Islet precursor cell (in vitro differentiated cells): ENCODE results near the gene DQX1.
"Not testable (repeated sequence)": the region's sequence is repeated elsewhere in the genome, so short reads cannot be mapped to it uniquely, and the experiment has no call there.

Source experiments
- DNase-seq: peaks from one replicate; pipeline ENCODE4 v3.0.0-alpha.2; 2018

Gene DQX1

GRCh38 chr2:74491648-74492544 lies 34.1 kb downstream of the DQX1 start:
- no peak for DNase-seq

DNA sequence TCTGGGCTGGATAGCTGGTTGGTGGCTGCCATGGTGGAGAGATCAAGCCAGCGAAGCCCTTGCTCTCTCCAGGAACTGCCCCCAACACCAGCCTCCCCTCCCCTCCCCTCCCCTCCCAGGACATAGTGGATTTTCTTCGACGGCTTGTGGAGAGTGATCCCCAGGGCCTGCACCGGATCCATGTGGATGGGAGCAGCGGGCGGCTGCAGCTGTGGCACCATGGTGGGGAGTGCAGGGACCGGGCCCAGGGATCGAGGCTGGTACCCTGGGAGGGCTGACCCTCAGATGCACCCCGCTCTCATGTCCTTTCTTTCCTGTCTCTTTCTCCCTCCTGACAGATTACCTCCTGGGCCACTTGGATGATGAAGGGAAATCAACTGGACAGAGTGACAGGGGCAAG lies 36.1 kb downstream of the DQX1 start:
- DNase-seq, result no peak

DNA sequence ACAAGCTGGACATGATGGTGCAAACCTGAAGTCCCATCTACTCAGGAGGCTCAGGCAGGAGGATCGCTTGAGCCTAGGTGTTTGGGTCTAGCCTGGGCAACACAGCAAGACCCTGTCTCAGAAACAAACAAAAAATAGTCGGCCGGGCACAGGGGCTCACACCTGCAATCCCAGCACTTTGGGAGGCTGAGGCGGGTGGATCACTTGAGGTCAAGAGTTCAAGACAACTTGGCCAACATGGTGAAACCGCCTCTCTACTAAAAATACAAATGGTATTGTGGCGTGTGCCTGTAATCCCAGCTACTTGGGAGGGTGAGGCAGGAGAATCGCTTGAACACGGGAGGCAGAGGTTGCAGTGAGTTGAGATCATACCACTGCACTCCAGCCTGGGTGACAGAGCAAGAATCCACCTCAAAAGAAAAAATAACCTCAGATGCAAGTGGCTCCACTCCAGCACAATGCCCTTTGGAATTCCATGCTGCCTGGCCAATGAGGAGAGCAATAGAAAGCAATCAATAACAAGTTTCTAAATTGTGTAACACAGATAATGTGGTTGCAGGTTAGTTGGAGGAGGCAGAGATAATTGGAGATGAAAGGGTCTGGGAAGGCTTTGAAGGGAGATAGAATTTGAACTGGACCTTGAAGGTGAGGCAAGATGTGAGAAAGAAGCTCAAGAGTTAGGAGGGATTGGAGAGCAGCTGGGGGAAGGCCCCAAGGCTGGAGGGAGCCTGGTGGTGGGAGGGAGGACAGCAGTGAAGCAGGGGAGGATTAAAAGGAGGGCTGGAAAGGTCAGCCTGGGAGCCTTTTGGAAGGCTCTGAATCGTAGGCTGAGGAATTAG lies 37.2 kb downstream of the DQX1 start:
- DNase-seq, result no peak

DNA sequence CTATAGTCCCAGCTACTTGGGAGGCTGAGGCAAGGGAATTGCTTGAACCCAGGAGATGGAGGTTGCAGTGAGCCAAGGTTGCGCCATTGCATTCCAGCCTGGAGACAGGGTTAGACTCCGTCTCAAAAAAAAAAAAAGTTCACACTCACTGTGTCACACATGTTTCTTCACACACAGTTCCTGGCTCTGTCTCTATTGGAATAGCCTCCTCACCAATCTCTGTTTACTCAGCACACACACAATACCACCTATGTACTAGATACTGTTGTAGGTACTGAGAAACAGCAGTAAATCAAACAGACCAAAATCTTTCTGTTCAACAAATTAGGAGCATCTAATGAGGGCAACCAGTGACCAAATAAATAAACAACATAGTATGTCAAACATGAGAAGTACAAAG lies 39.9 kb downstream of the DQX1 start:
- DNase-seq, result no peak

- DNase-seq, result peak; percentile 31
Measured at GRCh38 chr2:74483675-74484164, 42.3 kb downstream of the DQX1 start.

DNA sequence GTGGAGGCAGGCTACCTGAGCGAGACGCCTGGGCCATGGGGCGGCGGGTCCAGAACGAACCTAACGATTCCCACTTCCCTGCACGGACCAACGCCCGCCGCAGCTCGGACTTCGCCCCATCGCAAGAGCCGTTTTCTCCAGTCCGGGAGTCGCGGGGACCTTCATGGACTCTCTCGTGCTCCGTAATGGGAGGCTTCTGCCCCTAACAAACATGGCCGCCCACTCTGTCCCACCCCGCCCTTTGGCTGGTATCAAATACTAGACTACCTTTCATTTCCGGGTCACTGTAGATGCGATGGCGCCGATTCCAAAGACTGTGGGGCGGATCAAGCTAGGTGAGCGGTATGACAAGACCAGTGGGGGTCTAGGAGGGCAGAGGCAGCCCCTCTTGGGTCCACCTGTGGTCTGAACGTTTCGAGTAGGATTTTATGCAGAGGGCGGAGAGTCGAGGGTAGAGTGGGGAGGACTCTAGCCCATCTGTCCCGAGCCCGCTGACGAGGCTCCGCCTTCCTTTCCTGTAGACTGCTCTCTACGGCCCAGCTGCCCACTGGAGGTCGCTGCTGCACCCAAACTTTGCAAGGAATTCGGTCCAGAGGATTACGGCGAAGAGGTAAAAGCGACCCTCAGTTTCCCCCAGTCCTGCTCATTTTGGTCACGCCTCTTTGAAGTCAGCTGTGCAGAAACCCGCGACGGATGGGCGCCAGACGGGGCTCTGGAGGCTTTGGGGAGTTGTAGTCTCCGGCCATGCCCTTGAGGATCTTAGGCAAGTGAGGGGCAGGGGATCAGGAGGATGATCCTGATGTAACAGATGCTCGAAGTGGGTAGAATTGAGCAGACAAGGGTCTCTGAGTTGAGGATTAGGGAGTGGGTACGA lies 43.0 kb downstream of the DQX1 start, which contains the start of the genes CCDC142 and TTC31:
TSS of gene CCDC142 (minus strand) at position 198 of the 874 bp plus-strand sequence. CDS start at position 37, 161 bp downstream.
TSS of gene TTC31 (plus strand) at position 281 of the 874 bp plus-strand sequence. CDS start at position 296, 15 bp downstream.
- peak; percentile 97 for DNase-seq

GRCh38 chr2:74481961-74482800 lies 43.9 kb downstream of the DQX1 start:
- DNase-seq, result peak; percentile 61

GRCh38 chr2:74481431-74481830 lies 44.6 kb downstream of the DQX1 start:
- DNase-seq, result no peak

GRCh38 chr2:74474899-74475298 lies 51.1 kb downstream of the DQX1 start:
- peak; percentile 53 for DNase-seq

DNA sequence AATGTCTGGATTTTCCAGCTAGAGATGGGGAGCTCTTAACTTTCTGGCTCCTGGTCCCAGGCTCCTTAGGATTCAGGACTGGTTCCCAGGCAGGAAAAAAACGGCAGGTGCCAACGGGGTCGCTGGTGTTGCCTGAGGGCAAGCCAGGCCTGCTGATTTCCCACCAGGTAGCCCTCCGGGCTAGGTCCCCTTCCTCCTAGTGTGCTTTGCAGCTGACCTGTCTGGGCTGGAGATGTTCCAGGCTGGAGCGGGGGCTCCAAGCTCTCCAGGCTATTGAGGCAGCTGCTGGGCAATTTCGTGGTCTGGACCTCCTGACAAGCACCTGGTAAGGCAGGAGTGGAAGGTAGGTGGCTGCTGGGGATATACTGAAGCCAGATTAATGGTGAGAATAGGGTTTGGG lies 51.5 kb downstream of the DQX1 start:
- DNase-seq, result no peak

- no peak for DNase-seq
Measured at GRCh38 chr2:74472945-74473258, 53.1 kb downstream of the DQX1 start.

DNA sequence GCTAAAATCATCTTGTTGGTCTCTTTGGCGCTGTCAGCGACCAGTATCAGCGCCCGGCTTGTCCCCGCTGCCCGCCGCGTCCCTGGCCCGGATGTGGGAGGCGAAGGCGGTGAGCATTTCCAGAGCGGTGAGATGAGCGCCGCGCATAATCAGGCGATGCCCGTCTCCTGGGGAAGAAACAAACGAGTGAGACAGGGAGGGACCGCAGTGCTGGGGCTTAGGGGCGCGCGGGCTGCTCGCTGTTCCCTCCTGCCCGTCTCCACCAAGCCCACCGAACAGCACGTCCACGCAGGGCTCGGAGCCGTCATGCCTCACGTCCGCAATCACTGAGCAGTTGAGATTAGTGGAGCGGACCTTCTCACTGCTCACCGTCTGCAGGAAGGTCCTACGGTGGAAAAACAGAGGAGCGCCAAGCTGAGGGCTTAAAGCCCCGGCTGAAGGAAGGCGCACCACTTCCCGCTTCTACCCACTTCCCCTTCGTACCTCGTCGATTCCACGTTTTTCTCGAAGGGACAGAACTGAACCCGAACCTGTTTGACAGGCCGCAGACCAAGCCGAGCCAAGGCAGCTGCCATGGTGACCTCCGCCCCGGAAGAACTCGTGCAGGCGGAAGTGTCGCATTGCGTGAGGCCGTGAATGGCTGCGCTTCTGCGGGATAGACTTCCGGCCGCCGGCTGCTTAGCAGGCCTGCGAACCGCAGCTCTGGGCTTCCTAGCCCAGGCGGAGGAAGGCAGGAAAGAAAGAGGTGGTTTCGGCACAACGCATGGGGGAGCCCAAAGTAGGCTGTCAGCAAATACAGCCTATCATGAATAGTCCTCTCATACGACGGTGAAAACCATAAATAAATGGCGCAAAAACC lies 53.7 kb downstream of the DQX1 start, which contains the start of gene MRPL53:
TSS of gene MRPL53 (minus strand) at position 595 of the 859 bp plus-strand sequence. CDS start at position 575, 20 bp downstream.
- DNase-seq, result peak; percentile 96

DNA sequence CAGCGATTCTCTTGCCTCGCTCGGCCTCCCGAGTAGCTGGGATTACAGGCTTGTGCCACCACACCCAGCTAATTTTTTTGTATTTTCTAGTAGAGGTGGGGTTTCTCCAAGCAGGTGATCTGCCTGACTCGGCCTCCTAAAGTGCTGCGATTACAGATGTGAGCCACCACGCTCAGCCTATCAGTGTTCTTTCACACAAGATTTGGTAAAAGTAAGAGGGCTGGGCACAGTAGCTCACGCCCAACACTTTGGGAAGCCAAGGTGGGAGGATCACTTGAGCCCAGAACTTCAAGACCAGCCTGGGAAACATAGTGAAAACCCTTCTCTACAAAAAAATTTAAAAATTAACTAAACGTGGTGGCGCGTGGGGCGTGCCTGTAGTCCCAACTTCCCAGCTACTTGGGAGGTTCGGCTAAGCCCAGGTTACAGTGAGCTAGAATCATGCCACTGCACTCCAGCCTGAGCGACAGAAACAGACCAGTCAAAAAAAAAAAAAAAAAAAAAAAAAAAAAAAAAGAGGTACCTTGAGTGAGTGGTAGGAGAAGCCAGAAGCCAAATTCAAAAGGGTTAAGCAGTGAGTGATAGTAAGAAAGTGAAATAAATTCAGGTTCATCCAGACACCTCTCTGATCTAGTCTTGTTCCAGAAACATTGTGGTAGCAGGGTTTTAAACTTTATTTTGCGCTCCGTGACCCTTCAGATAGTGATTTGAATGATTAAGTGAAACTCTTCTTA lies 54.5 kb downstream of the DQX1 start:
- no peak for DNase-seq

GRCh38 chr2:74470742-74471141 lies 55.3 kb downstream of the DQX1 start:
- not testable (repeated sequence) for DNase-seq
